Mesothelial cell of epicardium (in vitro differentiated cells): ENCODE data around the gene FHIT. TPM values are rescaled to one million over a fixed set of nuclear protein-coding genes. Genes with fewer than 3 reads are reported as not detected.

Experiments
- DNase-seq, 2 experiments: peaks; one replicate each; pipeline ENCODE4 v3.0.0; 2021; ENCODE audit warnings: low spot score in 2 of 2; ENCODE audit not compliant: unreplicated experiment in 2 of 2
- H3K27ac Mint-ChIP-seq: 2 replicates; pipeline ENCODE4 v1.8.0; 2021; ENCODE audit warnings: mixed read lengths
- H3K27me3 Mint-ChIP-seq: 2 replicates; pipeline ENCODE4 v1.8.0; 2021; ENCODE audit warnings: low read depth, mixed read lengths
- H3K36me3 Mint-ChIP-seq: 2 replicates; pipeline ENCODE4 v1.8.0; 2021; ENCODE audit warnings: mixed read lengths
- H3K4me1 Mint-ChIP-seq: 2 replicates; pipeline ENCODE4 v1.8.0; 2021; ENCODE audit warnings: mixed read lengths
- H3K4me3 Mint-ChIP-seq: 2 replicates; pipeline ENCODE4 v1.8.0; 2021; ENCODE audit warnings: mild to moderate bottlenecking, moderate library complexity, mixed read lengths
- H3K9me3 Mint-ChIP-seq: 2 replicates; pipeline ENCODE4 v1.8.0; 2021; ENCODE audit warnings: mixed read lengths
- total RNA-seq: library from RNA; stranded (reverse); gene quantifications from 3 replicates; pipeline ENCODE4 v1.2.1, GENCODE V29; 2021
- TF ChIP-seq, protein P1 (sequence below): fragments of 200-600 bp; sonication (generic); IDR thresholded peaks from one replicate; pipeline ENCODE4 v1.5.0; 2021; ENCODE audit warnings: antibody characterized with exemption; ENCODE audit not compliant: unreplicated experiment

FHIT gene
- total RNA-seq, 1 donor from 2014 or later, result 10.7 TPM

DNA sequence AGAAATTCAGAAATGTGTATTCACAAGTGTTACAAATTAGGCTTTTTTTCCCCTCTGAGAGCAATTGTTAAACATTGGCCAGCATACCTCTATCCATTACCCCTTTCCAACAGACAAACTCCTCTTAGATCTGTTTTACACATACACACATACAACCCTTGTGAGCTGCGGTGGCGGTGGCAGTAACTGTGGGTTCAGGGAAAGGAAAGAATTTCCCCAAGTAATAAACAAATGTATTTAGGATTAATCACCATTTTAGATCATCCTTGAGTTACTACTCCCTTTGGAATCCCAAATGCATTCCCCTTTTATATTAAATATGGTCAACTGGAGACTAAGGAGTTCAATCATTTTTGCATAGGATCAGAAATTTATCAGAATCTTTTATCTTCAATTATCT lies 667.0 kb downstream of the FHIT start:
- TF ChIP-seq, protein P1, sequence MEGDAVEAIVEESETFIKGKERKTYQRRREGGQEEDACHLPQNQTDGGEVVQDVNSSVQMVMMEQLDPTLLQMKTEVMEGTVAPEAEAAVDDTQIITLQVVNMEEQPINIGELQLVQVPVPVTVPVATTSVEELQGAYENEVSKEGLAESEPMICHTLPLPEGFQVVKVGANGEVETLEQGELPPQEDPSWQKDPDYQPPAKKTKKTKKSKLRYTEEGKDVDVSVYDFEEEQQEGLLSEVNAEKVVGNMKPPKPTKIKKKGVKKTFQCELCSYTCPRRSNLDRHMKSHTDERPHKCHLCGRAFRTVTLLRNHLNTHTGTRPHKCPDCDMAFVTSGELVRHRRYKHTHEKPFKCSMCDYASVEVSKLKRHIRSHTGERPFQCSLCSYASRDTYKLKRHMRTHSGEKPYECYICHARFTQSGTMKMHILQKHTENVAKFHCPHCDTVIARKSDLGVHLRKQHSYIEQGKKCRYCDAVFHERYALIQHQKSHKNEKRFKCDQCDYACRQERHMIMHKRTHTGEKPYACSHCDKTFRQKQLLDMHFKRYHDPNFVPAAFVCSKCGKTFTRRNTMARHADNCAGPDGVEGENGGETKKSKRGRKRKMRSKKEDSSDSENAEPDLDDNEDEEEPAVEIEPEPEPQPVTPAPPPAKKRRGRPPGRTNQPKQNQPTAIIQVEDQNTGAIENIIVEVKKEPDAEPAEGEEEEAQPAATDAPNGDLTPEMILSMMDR, result no peak
- Mint-ChIP-seq H3K9me3 (peaks cover 8% of the 10 kb centered on the region), H3K27ac (no peak overlapping the region), H3K36me3 (no peaks in the 10 kb centered on the region), H3K4me3 (no peak overlapping the region), H3K27me3 (no peaks in the 10 kb centered on the region), H3K4me1 (no peaks in the 10 kb centered on the region)
- no peak for DNase-seq

DNA sequence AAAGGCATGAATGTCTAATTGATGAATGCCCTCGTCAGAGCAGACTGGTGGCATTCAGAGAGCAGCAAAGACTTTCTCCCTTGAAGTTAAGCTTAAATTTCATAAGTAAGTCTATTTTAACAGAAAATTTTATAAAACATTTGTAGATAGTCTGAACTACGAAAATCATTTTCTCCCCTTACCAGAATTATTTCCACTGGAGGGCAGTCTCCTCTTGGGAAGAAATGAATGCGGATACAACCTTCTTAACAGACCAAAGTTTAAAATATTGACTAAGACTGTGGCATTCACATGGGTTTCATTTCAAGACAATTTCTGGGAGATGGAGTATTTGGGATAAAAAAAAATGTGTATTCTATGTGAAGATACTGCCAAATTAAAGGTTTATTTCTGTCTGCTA lies 669.0 kb downstream of the FHIT start:
- H3K27me3 Mint-ChIP-seq, result no peaks in the 10 kb centered on the region
- TF ChIP-seq, protein P1, result no peak
- H3K27ac Mint-ChIP-seq, result no peak overlapping the region
- peaks cover 8% of the 10 kb centered on the region for H3K9me3 Mint-ChIP-seq
- H3K36me3 Mint-ChIP-seq, result no peaks in the 10 kb centered on the region
- no peaks in the 10 kb centered on the region for H3K4me1 Mint-ChIP-seq
- no peak overlapping the region for H3K4me3 Mint-ChIP-seq
- DNase-seq, result no peak

DNA sequence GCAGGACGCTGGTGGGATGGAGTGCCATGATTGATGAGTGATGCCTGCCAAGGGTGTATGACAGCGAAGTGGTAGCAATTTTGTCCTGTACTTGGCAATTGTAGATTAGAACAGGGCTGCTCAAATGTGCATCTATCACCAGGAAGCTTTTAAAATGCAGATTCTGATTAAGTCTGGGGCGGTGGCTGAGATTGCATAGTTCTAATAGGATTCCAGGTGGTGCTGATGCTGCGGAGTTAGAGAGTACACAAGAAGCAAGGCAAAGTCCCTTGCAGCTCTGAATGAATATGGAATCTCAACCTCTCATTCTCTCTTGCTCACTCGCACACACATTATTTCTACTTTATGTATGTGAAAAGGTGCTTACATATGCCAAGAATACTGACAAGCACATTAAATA lies 670.4 kb downstream of the FHIT start:
- Mint-ChIP-seq H3K36me3 (no peaks in the 10 kb centered on the region), H3K9me3 (no peaks in the 10 kb centered on the region), H3K27me3 (no peaks in the 10 kb centered on the region), H3K27ac (no peak overlapping the region), H3K4me1 (no peaks in the 10 kb centered on the region), H3K4me3 (no peak overlapping the region)
- TF ChIP-seq, protein P1, result no peak
- DNase-seq, result no peak

DNA sequence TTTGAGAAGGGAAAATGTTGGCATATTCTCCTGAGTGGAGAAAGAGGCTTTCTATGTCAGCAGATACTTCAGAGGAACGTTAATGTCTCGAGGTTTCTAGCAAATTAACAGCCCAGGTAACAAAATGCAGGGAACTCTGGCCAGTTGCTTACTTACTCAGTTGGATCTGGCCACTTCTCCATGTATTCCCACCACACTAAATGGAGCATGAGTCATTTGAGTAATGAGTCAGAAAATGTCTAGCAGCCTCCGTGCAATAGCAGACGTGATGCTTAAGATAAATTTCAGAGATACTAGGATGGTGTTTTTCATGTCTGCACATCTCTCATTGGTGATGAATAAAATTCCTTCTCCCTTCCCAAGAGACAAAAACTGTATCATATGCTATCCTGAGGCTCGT lies 671.5 kb downstream of the FHIT start:
- no peak for DNase-seq
- H3K27me3 Mint-ChIP-seq, result peaks cover 2% of the 10 kb centered on the region
- TF ChIP-seq, protein P1, result no peak
- no peaks in the 10 kb centered on the region for H3K9me3 Mint-ChIP-seq
- H3K27ac Mint-ChIP-seq, result no peak overlapping the region
- no peaks in the 10 kb centered on the region for H3K4me1 Mint-ChIP-seq
- H3K36me3 Mint-ChIP-seq, result no peaks in the 10 kb centered on the region
- no peak overlapping the region for H3K4me3 Mint-ChIP-seq

DNA sequence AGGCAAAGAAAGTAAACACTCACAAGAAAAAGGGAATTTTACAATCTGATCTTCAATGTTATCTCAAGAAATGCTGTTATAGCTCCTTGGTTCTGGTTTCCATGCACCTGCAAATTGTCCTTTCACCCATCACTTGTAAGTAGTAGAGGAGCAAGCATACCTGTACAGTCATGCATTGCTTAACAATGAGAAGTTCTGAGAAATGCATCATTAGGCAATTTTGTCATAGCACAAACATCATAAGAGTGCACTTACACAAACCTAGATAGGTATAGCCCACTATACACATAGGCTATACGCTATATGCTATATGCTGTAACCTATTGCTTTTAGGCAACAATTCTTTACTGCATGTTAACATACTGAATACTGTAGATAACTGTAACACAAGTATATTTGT lies 672.3 kb downstream of the FHIT start:
- no peak for DNase-seq
- Mint-ChIP-seq H3K4me3 (no peak overlapping the region), H3K9me3 (no peaks in the 10 kb centered on the region), H3K27ac (no peak overlapping the region), H3K4me1 (peaks cover 3% of the 10 kb centered on the region), H3K27me3 (peaks cover 5% of the 10 kb centered on the region), H3K36me3 (no peaks in the 10 kb centered on the region)
- TF ChIP-seq, protein P1, result no peak

DNA sequence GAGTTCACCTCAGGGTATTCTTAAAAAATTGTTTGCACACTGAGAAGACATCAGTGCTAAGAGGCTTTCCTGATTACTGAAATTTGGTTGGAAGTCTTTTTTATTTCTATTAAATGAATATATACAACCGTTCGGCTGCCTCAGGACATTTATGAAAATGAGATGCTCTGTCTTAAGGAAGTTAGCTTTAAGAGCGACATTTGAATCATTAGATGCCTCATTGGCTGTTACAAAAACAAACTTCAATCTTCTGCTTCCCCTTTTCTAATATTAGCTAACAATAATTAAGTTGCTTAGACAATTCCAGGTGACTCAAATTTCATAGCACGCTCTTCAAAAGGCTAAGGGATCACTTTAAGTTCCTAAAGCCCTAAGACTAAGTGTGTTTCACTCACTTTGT lies 673.7 kb downstream of the FHIT start:
- TF ChIP-seq, protein P1, result no peak
- Mint-ChIP-seq H3K4me3 (no peak overlapping the region), H3K4me1 (peaks cover 3% of the 10 kb centered on the region), H3K36me3 (no peaks in the 10 kb centered on the region), H3K27ac (no peak overlapping the region), H3K27me3 (peaks cover 5% of the 10 kb centered on the region), H3K9me3 (no peaks in the 10 kb centered on the region)
- DNase-seq, result no peak
